Neural progenitor cell (in vitro differentiated cells): ENCODE results near the gene UROC1. TPM values are rescaled to one million over a fixed set of nuclear protein-coding genes. Genes with fewer than 3 reads are reported as not detected.

Experiments used
- DNase-seq: peaks from one replicate; pipeline ENCODE4 v3.0.0-alpha.2; 2016; ENCODE audit warnings: low spot score
- H2AFZ ChIP-seq: fragments of 200-600 bp; sonication (generic); replicated peaks from 2 replicates; pipeline ENCODE4 v1.6.1; 2016; ENCODE audit warnings: antibody characterized with exemption
- H3F3A ChIP-seq: fragments of 200-600 bp; sonication (generic); 2 replicates; pipeline ENCODE4 v1.6.1; 2016; ENCODE audit warnings: antibody characterized with exemption, low read depth
- H3K27ac ChIP-seq: fragments of 200-600 bp; sonication (generic); 2 replicates; pipeline ENCODE4 v1.5.1; 2016; ENCODE audit warnings: mild to moderate bottlenecking
- H3K27me3 ChIP-seq: fragments of 200-600 bp; sonication (generic); 2 replicates; pipeline ENCODE4 v1.6.1; 2016; ENCODE audit warnings: mild to moderate bottlenecking, moderate library complexity
- H3K36me3 ChIP-seq: fragments of 200-600 bp; sonication (generic); 2 replicates; pipeline ENCODE4 v1.5.1; 2016
- H3K4me1 ChIP-seq: fragments of 200-600 bp; sonication (generic); 2 replicates; pipeline ENCODE4 v1.6.1; 2016; ENCODE audit warnings: mixed run types
- H3K4me2 ChIP-seq: fragments of 200-600 bp; sonication (generic); 2 replicates; pipeline ENCODE4 v1.6.1; 2016
- H3K4me3 ChIP-seq: fragments of 200-600 bp; sonication (generic); 2 replicates; pipeline ENCODE4 v1.5.1; 2016
- H3K79me2 ChIP-seq: fragments of 200-600 bp; sonication (generic); 2 replicates; pipeline ENCODE4 v1.6.1; 2016; ENCODE audit warnings: low read depth
- H3K9ac ChIP-seq: fragments of 200-600 bp; sonication (generic); 2 replicates; pipeline ENCODE4 v1.6.1; 2016
- H3K9me3 ChIP-seq: fragments of 200-600 bp; sonication (generic); 2 replicates; pipeline ENCODE4 v1.5.1; 2016; ENCODE audit warnings: low read depth
- H4K20me1 ChIP-seq: fragments of 200-600 bp; sonication (generic); 2 replicates; pipeline ENCODE4 v1.6.1; 2016; ENCODE audit warnings: low read depth
- H3K27ac Mint-ChIP-seq: 3 replicates; pipeline ENCODE4 v1.8.0; 2021; ENCODE audit warnings: mixed read lengths
- H3K27me3 Mint-ChIP-seq: 2 replicates; pipeline ENCODE4 v1.8.0; 2022; ENCODE audit warnings: low read depth, mild to moderate bottlenecking, inconsistent platforms, moderate library complexity, mixed read lengths; ENCODE audit not compliant: insufficient read depth
- H3K36me3 Mint-ChIP-seq: 3 replicates; pipeline ENCODE4 v1.8.0; 2021; ENCODE audit warnings: mixed read lengths
- H3K4me1 Mint-ChIP-seq: 3 replicates; pipeline ENCODE4 v1.8.0; 2021; ENCODE audit warnings: mixed read lengths
- H3K4me3 Mint-ChIP-seq: 3 replicates; pipeline ENCODE4 v1.8.0; 2021; ENCODE audit warnings: mild to moderate bottlenecking, moderate library complexity, mixed read lengths
- H3K9me3 Mint-ChIP-seq: 3 replicates; pipeline ENCODE4 v1.8.0; 2020; ENCODE audit warnings: mixed read lengths
- EZH2 ChIP-seq: fragments of 200-600 bp; sonication (generic); IDR thresholded peaks from 2 replicates; pipeline ENCODE4 v1.6.1; 2017; ENCODE audit warnings: antibody characterized with exemption, mild to moderate bottlenecking, moderate library complexity
- EZH2phosphoT487 ChIP-seq: fragments of 200-600 bp; sonication (generic); IDR thresholded peaks from 2 replicates; pipeline ENCODE4 v1.6.1; 2017; ENCODE audit warnings: antibody characterized with exemption
- total RNA-seq: library from RNA; depleted of rRNA; stranded (reverse); fragments of >200 nt; gene quantifications from 2 replicates; pipeline ENCODE4 v1.2.3, GENCODE V29; 2015; ENCODE audit warnings: low replicate concordance
- TF ChIP-seq, protein P1 (sequence below): fragments of 200-600 bp; sonication (generic); IDR thresholded peaks from 2 replicates; pipeline ENCODE4 v1.5.1; 2017; ENCODE audit warnings: antibody characterized with exemption, mild to moderate bottlenecking

Gene UROC1
- total RNA-seq, 1 donor from 2014 or later: not detected

GRCh38 chr3:126557761-126558160 lies 40.2 kb upstream of the UROC1 start:
- no peak overlapping the region for H3K4me3 ChIP-seq
- no peak overlapping the region for H3K4me3 Mint-ChIP-seq
- H3K27me3 ChIP-seq: peaks cover 4% of the 10 kb centered on the region
- H3K9ac ChIP-seq: no peak overlapping the region
- no peak overlapping the region for H3K27ac Mint-ChIP-seq
- TF ChIP-seq EZH2: no peak
- TF ChIP-seq, protein P1, sequence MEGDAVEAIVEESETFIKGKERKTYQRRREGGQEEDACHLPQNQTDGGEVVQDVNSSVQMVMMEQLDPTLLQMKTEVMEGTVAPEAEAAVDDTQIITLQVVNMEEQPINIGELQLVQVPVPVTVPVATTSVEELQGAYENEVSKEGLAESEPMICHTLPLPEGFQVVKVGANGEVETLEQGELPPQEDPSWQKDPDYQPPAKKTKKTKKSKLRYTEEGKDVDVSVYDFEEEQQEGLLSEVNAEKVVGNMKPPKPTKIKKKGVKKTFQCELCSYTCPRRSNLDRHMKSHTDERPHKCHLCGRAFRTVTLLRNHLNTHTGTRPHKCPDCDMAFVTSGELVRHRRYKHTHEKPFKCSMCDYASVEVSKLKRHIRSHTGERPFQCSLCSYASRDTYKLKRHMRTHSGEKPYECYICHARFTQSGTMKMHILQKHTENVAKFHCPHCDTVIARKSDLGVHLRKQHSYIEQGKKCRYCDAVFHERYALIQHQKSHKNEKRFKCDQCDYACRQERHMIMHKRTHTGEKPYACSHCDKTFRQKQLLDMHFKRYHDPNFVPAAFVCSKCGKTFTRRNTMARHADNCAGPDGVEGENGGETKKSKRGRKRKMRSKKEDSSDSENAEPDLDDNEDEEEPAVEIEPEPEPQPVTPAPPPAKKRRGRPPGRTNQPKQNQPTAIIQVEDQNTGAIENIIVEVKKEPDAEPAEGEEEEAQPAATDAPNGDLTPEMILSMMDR: no peak
- no peak for TF ChIP-seq EZH2phosphoT487
- DNase-seq: no peak
- H3K36me3 ChIP-seq: no peaks in the 10 kb centered on the region
- no peaks in the 10 kb centered on the region for H3K27me3 Mint-ChIP-seq
- H3K9me3 ChIP-seq: no peaks in the 10 kb centered on the region
- no peaks in the 10 kb centered on the region for H3K4me1 ChIP-seq
- H3K9me3 Mint-ChIP-seq: peaks cover 4% of the 10 kb centered on the region
- H4K20me1 ChIP-seq: no peaks in the 10 kb centered on the region
- no peaks in the 10 kb centered on the region for H3K36me3 Mint-ChIP-seq
- H2AFZ ChIP-seq: no peak overlapping the region
- no peak overlapping the region for H3K27ac ChIP-seq
- H3K4me1 Mint-ChIP-seq: no peaks in the 10 kb centered on the region
- H3F3A ChIP-seq: no peaks in the 10 kb centered on the region
- no peaks in the 10 kb centered on the region for H3K79me2 ChIP-seq
- H3K4me2 ChIP-seq: no peak overlapping the region

GRCh38 chr3:126557415-126557745 lies 39.8 kb upstream of the UROC1 start:
- no peak for DNase-seq

GRCh38 chr3:126556637-126557414 lies 39.3 kb upstream of the UROC1 start:
- Histone ChIP-seq H3K9me3 (no peaks in the 10 kb centered on the region), H3K27ac (no peak overlapping the region), H2AFZ (no peak overlapping the region), H4K20me1 (no peaks in the 10 kb centered on the region), H3K4me3 (no peak overlapping the region), H3K9ac (no peak overlapping the region), H3K4me1 (no peaks in the 10 kb centered on the region), H3K36me3 (no peaks in the 10 kb centered on the region), H3F3A (no peaks in the 10 kb centered on the region), H3K27me3 (peaks cover under 1% of the 10 kb centered on the region), H3K79me2 (no peaks in the 10 kb centered on the region), H3K4me2 (no peak overlapping the region)
- TF ChIP-seq, protein P1: no peak
- TF ChIP-seq EZH2phosphoT487: no peak
- no peak for TF ChIP-seq EZH2
- Mint-ChIP-seq H3K4me1 (no peaks in the 10 kb centered on the region), H3K27ac (no peak overlapping the region), H3K36me3 (no peaks in the 10 kb centered on the region), H3K27me3 (no peaks in the 10 kb centered on the region), H3K9me3 (peaks cover 3% of the 10 kb centered on the region), H3K4me3 (no peak overlapping the region)
- no peak for DNase-seq

More at GRCh38 chr3:126557415-126557745, 39.8 kb upstream of the UROC1 start:
- no peak overlapping the region for H2AFZ ChIP-seq
- H3K9me3 ChIP-seq: no peaks in the 10 kb centered on the region
- no peaks in the 10 kb centered on the region for H3K36me3 ChIP-seq
- TF ChIP-seq EZH2phosphoT487 (no peak), EZH2 (no peak)
- TF ChIP-seq, protein P1: no peak
- no peaks in the 10 kb centered on the region for H4K20me1 ChIP-seq
- no peaks in the 10 kb centered on the region for H3F3A ChIP-seq
- H3K27ac ChIP-seq: no peak overlapping the region
- H3K4me1 ChIP-seq: no peaks in the 10 kb centered on the region
- Mint-ChIP-seq H3K9me3 (peaks cover 3% of the 10 kb centered on the region), H3K27ac (no peak overlapping the region), H3K4me3 (no peak overlapping the region), H3K4me1 (no peaks in the 10 kb centered on the region), H3K36me3 (no peaks in the 10 kb centered on the region), H3K27me3 (no peaks in the 10 kb centered on the region)
- no peaks in the 10 kb centered on the region for H3K79me2 ChIP-seq
- no peak overlapping the region for H3K4me3 ChIP-seq
- H3K9ac ChIP-seq: no peak overlapping the region
- H3K27me3 ChIP-seq: peaks cover 4% of the 10 kb centered on the region
- H3K4me2 ChIP-seq: no peak overlapping the region
